C1 segment of cervical spinal cord (tissue), 14 donors: ENCODE results near the gene GADD45A.
"Not testable (repeated sequence)": the region's sequence is repeated elsewhere in the genome, so short reads cannot be mapped to it uniquely, and the experiment has no call there.

Experiments
- DNase-seq, 14 donors: peaks; one replicate each; lab custom pipeline; 2025; lab: John Stamatoyannopoulos, UW

GADD45A gene

DNA sequence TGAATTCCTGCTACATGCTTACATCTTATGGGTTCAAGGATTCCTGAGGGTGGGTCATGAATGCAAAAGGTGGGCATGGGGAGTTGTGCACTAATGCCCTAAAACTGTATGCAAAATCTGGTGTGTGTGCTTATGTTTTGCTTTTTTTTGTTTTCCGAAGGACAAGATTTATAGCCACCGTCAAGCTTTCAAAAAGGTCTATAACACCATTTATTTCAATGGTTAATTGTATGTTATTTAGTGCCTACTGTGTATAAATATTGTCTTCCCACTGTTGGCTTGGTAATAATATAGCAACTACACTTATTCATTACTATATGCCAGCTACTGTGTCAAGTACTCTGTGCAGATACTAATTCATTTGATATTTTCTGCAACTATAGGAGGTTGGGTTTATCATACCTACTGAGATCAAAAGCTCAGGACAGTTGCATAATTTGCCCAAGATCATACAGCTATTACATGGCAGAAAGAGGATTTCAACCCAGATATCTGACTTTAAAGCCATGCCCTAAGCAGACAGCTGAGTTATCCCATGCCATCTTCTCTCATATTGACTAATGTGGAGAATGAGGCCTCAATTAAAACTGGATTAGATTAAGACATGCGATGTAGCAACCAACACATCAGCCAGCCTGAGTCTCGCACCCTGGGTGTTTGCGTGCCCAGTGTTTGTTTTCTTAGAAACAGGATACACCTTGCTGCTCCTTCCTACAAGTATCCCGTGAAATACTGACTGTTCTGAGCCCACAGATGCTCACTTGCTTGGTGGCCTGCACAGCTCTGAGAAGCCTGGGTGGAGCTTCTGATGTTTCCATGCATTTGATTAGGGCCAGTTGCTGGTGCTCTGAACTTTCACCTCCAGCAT, 34.6 kb downstream of the GADD45A start:
- DNase-seq, result no peak

GRCh38 chr1:67721112-67721511, 36.1 kb downstream of the GADD45A start:
- no peak for DNase-seq

GRCh38 chr1:67721650-67722291, 36.8 kb downstream of the GADD45A start:
- no peak for DNase-seq

- peak in 2 of 14 donors; percentile 14 to 20 for DNase-seq
These were observed 37.4 kb downstream of the GADD45A start for GRCh38 chr1:67722292-67722944.

- no peak for DNase-seq
These were observed 38.1 kb downstream of the GADD45A start for GRCh38 chr1:67723126-67723525.

GRCh38 chr1:67723620-67724019, 38.6 kb downstream of the GADD45A start:
- DNase-seq, result no peak

DNA sequence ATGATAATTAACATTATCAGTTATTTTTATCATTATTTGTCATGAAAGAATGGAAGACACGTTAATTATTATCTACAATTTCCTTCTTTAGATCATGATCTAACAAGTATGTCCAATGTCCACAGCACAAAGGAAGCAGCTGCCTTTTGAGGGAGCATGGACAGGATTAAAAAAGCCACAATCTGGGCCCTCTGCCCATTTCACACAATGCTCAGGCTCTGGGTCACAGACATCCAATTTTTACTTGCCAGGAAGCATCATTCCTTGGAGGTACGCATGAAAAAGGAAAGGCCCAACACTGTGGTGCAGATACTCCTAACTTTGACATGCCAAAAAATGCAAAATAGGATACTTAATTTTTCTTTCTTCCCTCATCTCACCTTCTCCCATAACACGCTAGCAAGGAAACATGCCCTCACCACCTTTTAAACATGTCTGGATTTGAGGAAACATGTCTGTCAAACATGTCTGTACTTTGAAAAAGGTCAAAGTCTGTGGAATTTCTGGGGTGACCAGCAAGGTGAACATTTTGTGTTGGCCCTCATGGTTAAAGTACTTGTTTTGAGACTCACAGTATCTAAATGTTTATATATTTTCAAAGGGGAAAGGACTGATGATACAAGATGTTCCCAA, 40.0 kb downstream of the GADD45A start:
- DNase-seq, result peak in 2 of 14 donors; percentile 7 to 24

DNA sequence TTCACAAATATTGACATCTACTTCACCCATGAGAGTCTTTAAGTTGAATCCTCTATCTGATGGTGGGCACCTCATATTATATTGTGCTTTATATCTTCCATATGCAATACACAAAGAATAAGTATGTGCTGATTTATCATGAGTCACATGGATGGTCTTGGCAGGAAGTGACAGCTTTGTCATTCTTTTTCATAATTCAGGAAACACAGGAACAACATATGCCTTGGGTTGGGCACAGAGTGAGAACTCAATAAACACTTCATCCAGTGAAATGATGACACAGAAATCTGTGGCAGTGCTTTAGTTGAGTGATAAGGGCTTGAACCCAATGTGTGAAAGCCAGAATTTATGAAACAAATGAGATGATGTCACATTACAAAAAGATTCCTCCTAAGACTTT, 41.2 kb downstream of the GADD45A start:
- DNase-seq, result no peak

DNA sequence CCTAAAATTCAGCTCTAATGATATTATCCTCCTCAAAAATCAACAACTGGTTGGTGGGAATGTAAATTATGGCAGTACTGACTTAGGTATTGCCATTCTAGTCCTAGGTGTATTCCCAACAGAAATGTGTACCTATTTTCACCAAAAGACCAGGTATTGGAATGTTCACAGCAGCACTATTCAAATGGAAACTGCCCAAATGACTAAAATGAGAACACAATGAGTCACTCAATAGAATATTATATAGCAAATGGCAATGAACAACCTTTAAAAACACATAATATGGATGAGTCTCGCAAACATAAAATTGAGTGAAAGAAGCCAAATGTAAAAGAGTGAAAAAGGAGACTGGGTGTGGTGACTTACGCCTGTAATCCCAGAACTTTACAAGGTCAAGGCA, 44.9 kb downstream of the GADD45A start:
- no peak for DNase-seq

GRCh38 chr1:67730312-67730711, 45.3 kb downstream of the GADD45A start:
- not testable (repeated sequence) for DNase-seq

DNA sequence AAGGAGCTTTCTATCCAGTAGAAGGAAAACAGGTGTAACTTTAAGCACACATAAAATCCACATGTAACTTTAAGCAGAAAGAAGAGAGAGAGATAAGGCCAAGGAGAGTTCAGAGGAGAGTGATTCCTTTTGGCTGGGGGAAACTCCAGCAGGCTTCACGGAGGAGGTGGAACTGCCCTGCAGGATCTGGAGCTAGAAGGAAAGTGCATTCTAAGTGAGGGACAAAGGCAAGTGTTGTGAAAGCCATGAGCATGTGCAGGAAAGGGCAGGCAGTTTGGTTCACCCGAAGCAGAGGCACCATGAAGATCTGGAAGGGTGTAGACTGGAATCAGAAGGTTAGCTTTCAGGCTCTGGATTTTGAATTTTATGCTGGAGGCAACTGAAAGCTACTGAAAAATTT, 46.3 kb downstream of the GADD45A start:
- no peak for DNase-seq

- no peak for DNase-seq
These were observed 47.8 kb downstream of the GADD45A start for GRCh38 chr1:67732750-67733151.

DNA sequence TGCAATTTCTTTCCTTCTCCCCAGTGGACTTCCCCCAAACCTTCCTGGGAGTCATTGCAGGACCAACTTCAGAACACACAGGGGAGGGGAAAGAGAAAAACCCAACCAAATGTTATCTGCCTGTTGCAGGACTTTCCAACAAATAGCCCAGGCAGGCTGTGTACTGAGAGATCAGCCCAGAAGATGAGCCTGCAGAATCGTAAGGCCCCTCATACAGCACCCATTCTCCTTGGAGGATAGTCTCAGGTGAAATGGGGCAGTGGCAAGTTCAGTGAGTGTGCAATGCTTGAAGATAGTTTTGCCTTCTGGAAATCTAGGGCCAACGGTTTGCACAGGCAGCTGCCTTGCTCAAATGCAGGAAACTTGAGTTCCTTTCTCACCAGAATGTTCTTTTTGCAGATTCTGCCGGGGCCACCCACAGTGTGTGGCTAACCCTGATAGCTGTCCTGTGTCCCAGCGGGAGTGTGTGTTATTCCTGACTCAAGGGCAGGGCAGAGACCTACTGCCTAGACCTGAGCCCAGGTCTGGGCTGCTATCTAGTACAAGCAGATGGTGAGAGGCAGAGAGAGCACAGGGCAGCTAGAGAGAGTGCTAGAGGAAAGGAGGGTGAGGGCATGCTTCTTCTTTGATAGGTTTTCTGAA, 48.8 kb downstream of the GADD45A start:
- no peak for DNase-seq

- DNase-seq, result no peak
These were observed 49.3 kb downstream of the GADD45A start for GRCh38 chr1:67734323-67734690.

- DNase-seq, result no peak
These were observed 50.2 kb downstream of the GADD45A start for GRCh38 chr1:67735206-67735605.

DNA sequence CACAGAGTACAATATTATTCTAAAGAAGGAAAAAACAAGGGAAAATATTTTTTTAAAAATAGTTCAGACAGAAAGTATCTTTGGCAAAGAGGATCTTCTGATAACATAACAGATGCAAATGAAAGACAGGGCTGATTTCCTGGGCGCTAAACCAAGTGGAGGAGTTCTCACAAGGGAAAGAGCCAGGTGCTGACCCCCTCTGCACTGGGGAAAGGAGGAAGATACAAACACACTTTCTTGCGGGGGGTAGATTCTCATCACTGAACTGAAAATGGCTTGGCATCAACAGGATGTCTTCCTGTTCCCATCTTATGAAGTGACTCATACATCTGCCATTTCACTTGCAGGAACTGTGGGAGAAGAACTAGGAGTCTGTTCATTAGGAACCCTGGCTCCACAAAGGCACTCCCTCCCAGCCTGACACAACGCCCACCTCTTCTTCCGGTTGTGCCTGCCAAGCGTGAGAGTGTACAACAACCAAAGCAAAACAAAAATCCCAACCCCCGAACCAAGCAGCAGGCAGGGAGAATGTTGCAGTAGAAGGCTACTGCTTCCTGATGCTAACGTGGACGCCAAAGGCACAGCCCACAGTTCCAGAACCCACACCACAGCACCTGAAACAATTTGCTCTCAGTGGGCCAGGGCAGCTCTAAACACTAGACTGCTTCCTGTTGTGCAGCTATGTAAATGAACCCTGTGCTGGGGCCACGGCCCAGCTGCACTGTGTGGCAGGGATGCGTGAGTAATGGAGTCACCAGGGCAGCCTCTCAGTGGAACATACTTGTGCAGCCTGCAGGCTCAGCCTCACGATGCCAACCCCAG, 51.0 kb downstream of the GADD45A start:
- peak in 7 of 14 donors; percentile 11 to 81 (median 26) for DNase-seq

DNA sequence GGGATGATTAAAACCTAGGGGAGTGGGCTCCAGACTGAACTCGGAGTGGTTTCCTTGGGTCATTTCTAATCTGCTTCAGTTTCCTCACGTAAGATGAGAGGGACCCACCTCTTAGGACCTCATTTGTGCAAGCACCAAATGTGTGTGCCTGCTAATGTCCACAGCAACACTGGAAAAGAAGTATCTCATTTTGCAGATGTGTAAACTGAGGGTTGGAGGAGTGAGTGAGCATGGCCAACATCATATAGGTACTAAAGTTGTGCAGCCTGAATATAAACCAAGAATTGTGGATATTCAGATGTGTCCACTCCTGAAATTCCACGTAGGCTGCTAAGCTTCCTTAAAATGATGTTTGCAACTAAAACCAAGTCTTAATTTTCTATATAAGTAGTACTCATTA, 51.7 kb downstream of the GADD45A start:
- DNase-seq, result no peak

DNA sequence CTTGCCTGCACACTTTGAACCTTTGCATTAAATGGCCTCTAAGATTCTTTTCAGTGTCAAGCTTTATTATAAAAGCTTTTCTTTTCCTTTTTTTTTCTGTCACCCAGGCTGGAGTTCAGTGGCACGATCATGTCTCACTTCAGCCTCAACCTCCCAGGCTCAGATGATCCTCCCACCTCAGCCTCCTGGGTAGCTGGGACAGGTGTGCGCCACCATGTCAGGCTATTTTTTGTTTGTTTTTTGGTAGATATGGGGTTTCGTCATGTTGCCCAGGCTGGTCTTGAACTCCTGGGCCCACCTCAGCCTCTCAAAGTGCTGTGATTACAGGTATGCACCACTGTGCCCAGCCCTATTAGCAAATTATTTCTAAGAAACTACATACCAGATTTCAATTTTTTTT, 52.9 kb downstream of the GADD45A start:
- no peak for DNase-seq
